Effector memory CD8-positive, alpha-beta T cell (primary cell): Measurements from ENCODE around the gene FABP6.
"Not testable (repeated sequence)": the region's sequence is repeated elsewhere in the genome, so short reads cannot be mapped to it uniquely, and the experiment has no call there.

Source experiments
- ATAC-seq: fragments of 150-1000 bp; cut with Tn5 transposase; replicated peaks from 2 replicates; pipeline ENCODE4 v1.10.0; 2021; ENCODE audit warnings: mild to moderate bottlenecking, moderate library complexity
- DNase-seq, 3 experiments: peaks; one replicate each; pipeline ENCODE4 v3.0.0; 2021
- H3K27ac Mint-ChIP-seq, 2 donors: one replicate each; pipeline ENCODE4 v1.8.0; 2022; ENCODE audit warnings: mild to moderate bottlenecking in 2 of 2, mixed read lengths in 2 of 2, moderate library complexity in 2 of 2
- H3K27me3 Mint-ChIP-seq, 2 donors: one replicate each; pipeline ENCODE4 v1.8.0; 2022; ENCODE audit warnings: mixed read lengths in 2 of 2
- H3K36me3 Mint-ChIP-seq: one replicate; pipeline ENCODE4 v1.8.0; 2022; ENCODE audit warnings: mild to moderate bottlenecking, moderate library complexity, mixed read lengths; ENCODE audit not compliant: insufficient read depth
- H3K4me1 Mint-ChIP-seq, 2 donors: one replicate each; pipeline ENCODE4 v1.8.0; 2022; ENCODE audit warnings: low read depth in 2 of 2, mixed read lengths in 2 of 2
- H3K4me3 Mint-ChIP-seq, 2 donors: one replicate each; pipeline ENCODE4 v1.8.0; 2022; ENCODE audit warnings: mild to moderate bottlenecking in 2 of 2, mixed read lengths in 2 of 2, moderate library complexity in 2 of 2
- H3K9me3 Mint-ChIP-seq, 2 donors: one replicate each; pipeline ENCODE4 v1.8.0; 2022; ENCODE audit warnings: mixed read lengths in 2 of 2
- total RNA-seq, 9 experiments: gene quantifications; one replicate each; lab custom pipeline; 2026; lab: John Stamatoyannopoulos, UW

FABP6 gene, protein sequence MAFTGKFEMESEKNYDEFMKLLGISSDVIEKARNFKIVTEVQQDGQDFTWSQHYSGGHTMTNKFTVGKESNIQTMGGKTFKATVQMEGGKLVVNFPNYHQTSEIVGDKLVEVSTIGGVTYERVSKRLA
- 0 reads per million in 9 experiments for total RNA-seq

DNA sequence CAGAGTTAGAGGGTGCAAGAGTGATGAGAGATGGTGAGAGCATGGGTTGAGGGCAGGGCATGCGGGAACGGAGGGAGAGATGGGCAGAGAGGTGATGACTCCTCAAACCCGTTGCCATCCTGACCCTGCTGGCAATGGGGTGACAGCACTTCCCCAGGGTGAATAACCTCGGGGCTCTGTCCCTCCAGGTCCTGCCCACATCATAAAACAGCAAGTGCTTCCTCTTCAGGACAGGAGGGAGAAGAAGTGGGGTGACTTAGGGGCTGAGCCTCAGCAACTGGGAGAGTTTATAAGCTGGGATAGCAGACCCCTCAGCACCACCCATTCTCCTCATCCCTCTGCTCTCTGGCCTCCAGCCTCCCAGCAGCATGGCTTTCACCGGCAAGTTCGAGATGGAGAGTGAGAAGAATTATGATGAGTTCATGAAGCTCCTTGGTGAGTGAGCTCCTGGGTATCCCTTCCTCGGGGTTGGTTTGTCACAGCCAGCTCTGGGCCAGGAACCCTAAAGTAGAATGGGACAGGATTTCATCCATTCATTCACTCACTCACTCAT is at the start of gene FABP6:
FABP6 (plus strand) TSS at position 317 of the 553 bp plus-strand sequence; CDS start at position 369, 52 bp downstream.
- no peaks in the 10 kb centered on the region for H3K9me3 Mint-ChIP-seq
- no peak within 1 kb of the TSS for H3K27ac Mint-ChIP-seq
- H3K36me3 Mint-ChIP-seq, result no peaks in the 10 kb centered on the region

DNA sequence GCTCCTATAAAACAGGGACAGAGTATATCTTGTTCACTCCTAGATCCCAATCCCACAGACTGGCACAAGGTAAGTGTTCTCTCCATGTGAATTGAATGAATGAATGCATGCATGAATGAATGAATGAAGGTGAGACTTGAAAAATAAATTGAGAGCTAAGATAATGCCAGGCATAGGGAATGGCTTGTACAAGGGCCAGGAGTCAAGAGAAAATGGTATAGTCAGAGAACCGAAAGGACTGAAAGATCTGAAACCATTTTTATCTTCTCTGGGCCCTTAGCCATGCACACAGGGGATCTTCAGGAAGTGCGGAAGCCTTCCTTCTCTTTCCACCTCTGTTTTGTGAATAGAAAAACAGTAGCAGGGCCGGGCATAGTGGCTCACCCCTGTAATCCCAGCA is 48.4 kb upstream of the FABP6 start:
- H3K9me3 Mint-ChIP-seq, result no peaks in the 10 kb centered on the region
- no peak overlapping the region for H3K27ac Mint-ChIP-seq
- no peak for ATAC-seq
- H3K36me3 Mint-ChIP-seq, result no peaks in the 10 kb centered on the region
- DNase-seq, result no peak
- peaks cover 34 to 43% of the 10 kb centered on the region in 2 donors for H3K27me3 Mint-ChIP-seq
- no peaks in the 10 kb centered on the region for H3K4me1 Mint-ChIP-seq
- no peak overlapping the region for H3K4me3 Mint-ChIP-seq

More for the DNA sequence above, at the start of gene FABP6:
- no peaks in the 10 kb centered on the region for H3K4me1 Mint-ChIP-seq
- H3K27me3 Mint-ChIP-seq, result no peaks in the 10 kb centered on the region
- no peak within 1 kb of the TSS for H3K4me3 Mint-ChIP-seq
- no peak for DNase-seq
- ATAC-seq, result no peak

DNA sequence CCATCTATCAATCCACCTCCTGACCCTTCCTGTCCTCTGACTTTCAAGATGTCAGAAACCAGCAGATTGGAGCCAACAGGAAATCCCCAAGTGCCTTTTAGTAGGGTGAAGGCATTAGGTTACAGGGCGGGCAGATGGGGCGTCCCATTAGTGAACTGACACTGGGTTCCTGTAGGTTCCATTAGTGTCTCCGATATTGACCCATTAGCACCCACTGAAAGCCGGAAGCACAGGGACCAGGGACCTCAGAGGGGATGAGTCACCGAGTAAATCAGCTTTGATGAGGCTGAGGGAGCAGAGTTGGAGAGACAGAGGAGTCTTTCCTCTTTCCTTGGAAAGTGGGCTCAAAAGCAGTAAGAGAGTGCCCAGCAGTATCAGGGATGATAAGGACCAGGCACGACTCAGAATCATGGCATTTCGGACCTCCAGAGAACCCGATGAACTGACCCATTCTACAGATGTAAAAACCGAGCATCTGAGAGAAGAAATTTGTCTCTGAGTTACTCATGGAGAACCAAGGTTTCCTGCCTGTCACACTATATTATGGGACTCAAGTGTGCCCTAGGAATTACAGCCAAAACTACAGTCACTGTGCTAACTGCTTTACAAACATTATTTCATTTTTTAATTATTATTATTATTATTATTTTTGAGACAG is 47.2 kb upstream of the FABP6 start:
- Mint-ChIP-seq H3K27me3 (peaks cover 37 to 52% of the 10 kb centered on the region in 2 donors), H3K4me3 (no peak overlapping the region), H3K36me3 (no peaks in the 10 kb centered on the region), H3K4me1 (no peaks in the 10 kb centered on the region), H3K9me3 (peaks cover 2 to 8% of the 10 kb centered on the region in 2 donors), H3K27ac (no peak overlapping the region)
- ATAC-seq (no peak), DNase-seq (no peak)

DNA sequence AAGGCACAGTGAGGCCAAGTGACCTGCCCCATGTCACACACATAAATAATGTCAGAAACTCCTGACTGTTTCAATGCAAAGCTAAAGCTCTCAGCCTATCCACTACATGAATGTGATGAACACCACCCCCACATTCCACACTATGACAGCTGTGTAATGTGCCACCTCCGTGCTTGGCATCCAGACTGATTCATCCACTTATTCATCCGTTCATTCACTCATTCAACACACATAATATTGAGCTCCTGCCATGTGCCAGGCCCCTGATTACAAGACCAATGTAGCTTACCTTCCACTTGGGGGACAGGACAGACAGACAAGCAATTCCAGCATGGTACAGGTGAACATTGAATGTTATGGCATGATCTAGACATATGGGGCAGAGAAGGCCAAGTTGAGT is 46.2 kb upstream of the FABP6 start:
- Mint-ChIP-seq H3K4me3 (no peak overlapping the region), H3K27me3 (peaks cover 41 to 51% of the 10 kb centered on the region in 2 donors), H3K36me3 (no peaks in the 10 kb centered on the region), H3K9me3 (peaks cover 2 to 8% of the 10 kb centered on the region in 2 donors), H3K4me1 (no peaks in the 10 kb centered on the region), H3K27ac (no peak overlapping the region)
- DNase-seq (no peak), ATAC-seq (no peak)

DNA sequence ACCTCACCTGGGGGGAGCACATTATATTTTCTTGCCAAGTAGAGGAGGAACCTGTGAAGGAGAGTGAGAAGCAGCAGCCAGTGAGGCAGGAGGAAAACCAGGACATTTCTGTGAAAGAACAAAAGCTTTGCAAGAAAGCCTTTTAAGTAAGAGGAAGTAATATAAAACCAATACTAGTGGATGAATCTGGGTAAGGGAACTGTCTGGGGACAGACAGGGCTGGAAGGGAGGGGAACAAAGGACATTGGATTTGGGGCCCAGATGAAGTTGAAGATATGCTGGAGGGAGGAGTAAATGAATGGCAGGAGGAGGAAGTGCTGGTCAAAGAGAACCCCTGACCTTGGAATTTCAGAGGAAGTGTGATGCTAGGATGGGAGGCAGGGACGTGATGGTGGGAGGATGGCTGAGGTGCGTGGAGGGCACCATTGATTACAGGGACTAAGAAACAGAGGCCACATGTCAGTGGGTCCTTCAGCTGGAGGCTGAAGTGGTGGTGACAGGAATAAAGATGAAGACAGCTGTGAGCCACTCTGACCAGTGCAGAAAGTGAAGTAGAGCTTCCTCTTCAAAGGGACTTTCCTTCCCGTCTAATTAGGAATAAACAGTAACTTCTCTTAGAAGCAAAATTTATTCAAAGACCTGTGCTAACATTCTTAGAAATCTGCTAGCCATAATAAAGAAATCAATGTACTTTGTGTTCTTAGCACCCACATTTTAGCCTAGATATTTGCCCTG is 43.5 kb upstream of the FABP6 start:
- Mint-ChIP-seq H3K36me3 (no peaks in the 10 kb centered on the region), H3K4me3 (no peak overlapping the region), H3K4me1 (peaks cover 0 to 3% of the 10 kb centered on the region in 2 donors), H3K27me3 (peaks cover 43 to 71% of the 10 kb centered on the region in 2 donors), H3K9me3 (peaks cover 2 to 8% of the 10 kb centered on the region in 2 donors), H3K27ac (no peak overlapping the region)
- no peak for DNase-seq
- no peak for ATAC-seq

GRCh38 chr5:160186480-160186879 is 42.8 kb upstream of the FABP6 start:
- Mint-ChIP-seq H3K4me3 (peak overlapping the region in 1 of 2 donors; percentile 10), H3K9me3 (peaks cover 2 to 8% of the 10 kb centered on the region in 2 donors), H3K36me3 (no peaks in the 10 kb centered on the region), H3K27me3 (peaks cover 44 to 74% of the 10 kb centered on the region in 2 donors), H3K4me1 (peaks cover 0 to 3% of the 10 kb centered on the region in 2 donors), H3K27ac (no peak overlapping the region)
- DNase-seq, result no peak
- ATAC-seq, result no peak

DNA sequence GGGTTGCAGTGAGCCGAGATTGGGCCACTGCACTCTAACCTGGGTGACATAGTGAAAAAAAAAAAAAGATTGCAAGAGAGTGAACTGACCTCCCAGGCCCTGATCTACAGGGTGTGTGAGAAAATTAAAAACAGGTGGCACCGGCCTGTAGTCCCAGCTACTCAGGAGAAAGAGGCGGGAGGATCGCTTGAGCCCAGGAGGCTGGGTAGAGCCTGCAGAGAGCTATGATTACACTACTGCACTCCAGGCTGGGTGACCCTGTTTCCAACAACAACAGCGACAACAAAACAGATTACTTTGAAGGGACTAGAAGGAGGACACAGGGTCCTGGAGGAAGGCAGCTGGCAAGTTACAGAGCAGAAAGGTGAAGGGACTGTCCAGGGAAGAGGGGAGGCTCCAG is 42.2 kb upstream of the FABP6 start:
- Mint-ChIP-seq H3K9me3 (peaks cover 2 to 8% of the 10 kb centered on the region in 2 donors), H3K4me3 (no peak overlapping the region), H3K4me1 (peaks cover 0 to 3% of the 10 kb centered on the region in 2 donors), H3K27me3 (peaks cover 45 to 78% of the 10 kb centered on the region in 2 donors), H3K27ac (no peak overlapping the region), H3K36me3 (no peaks in the 10 kb centered on the region)
- DNase-seq (no peak), ATAC-seq (no peak)

DNA sequence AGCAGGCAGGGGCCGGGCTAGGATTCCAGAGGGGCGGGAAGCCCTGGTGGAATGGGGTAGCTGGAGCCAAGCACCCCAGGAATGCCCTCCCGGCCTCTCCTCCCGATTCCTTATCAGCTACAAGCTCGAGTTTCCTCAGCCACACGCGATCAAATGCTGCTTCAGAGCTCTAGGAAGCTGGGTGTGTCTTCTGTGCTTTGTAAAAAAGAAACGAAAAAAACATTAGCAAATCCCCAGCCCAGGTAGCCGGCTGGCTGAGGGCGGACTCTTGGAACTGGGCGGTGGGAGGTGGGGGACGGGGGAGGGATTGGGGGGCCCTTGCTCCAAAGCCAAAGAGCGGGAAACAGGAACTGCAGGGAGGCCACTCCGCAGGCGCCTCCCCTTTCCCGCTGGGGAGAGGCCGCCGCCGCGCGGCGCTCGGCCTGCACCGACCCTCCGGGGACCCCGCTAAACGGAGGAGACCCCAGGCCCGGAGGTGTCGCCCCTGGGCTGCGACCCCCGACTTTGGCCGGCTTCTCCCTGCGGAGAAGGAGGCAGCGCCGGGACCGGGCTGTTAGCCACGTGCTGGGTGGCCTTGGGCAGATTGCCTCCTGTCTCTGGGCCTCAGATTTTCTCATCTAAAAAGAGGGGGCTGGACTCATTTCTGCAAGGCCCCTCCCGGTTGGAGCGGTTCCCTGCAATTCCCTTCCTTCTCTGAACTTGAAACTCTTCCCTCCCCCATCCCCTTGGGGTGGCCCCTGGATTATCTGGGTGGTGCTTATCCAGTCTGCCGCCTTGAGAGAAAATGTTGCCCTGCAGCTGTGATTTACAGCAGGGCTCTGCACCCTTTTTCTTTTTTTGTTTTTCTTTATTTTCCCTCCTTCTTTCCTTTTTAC is 40.9 kb upstream of the FABP6 start:
- DNase-seq, result no peak
- no peak for ATAC-seq
- Mint-ChIP-seq H3K27ac (peak overlapping the region in 1 of 2 donors; percentile 2), H3K36me3 (no peaks in the 10 kb centered on the region), H3K9me3 (peaks cover 2 to 8% of the 10 kb centered on the region in 2 donors), H3K4me3 (peak overlapping the region in 1 of 2 donors; percentile 44), H3K27me3 (peaks cover 49 to 79% of the 10 kb centered on the region in 2 donors), H3K4me1 (peaks cover 3 to 5% of the 10 kb centered on the region in 2 donors)

DNA sequence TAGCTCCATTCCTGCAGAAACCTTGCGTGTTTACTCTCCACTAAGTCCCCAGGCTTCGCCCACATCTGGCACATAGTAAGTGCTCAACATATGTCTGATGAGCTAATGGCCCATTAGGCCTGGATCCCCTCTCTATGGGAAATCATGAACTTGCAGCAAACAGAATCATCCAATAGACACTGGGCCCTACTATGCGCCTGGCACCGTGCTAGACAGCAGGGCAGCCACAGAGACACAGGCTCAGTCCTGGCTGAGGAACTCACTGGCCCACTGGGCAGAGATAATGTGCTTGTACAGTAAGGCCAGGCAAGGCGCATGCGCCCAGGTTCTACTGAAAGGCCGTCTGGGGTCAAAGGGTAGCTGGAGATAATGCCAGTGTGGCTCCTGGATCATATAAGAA is 36.9 kb upstream of the FABP6 start:
- peaks cover 3 to 5% of the 10 kb centered on the region in 2 donors for H3K4me1 Mint-ChIP-seq
- peak overlapping the region in 1 of 2 donors; percentile 2 for H3K27ac Mint-ChIP-seq
- H3K9me3 Mint-ChIP-seq, result no peaks in the 10 kb centered on the region
- no peak overlapping the region for H3K4me3 Mint-ChIP-seq
- no peak for ATAC-seq
- H3K36me3 Mint-ChIP-seq, result no peaks in the 10 kb centered on the region
- DNase-seq, result no peak
- H3K27me3 Mint-ChIP-seq, result peaks cover 30 to 57% of the 10 kb centered on the region in 2 donors

- H3K27ac Mint-ChIP-seq, DNase-seq, ATAC-seq, H3K36me3 Mint-ChIP-seq, H3K4me3 Mint-ChIP-seq, H3K4me1 Mint-ChIP-seq, H3K9me3 Mint-ChIP-seq: not testable (repeated sequence)
- peaks cover 33 to 61% of the 10 kb centered on the region in 2 donors for H3K27me3 Mint-ChIP-seq
Measured at GRCh38 chr5:160193076-160193475, 36.2 kb upstream of the FABP6 start.

GRCh38 chr5:160193790-160194189 is 35.5 kb upstream of the FABP6 start:
- peaks cover 38 to 64% of the 10 kb centered on the region in 2 donors for H3K27me3 Mint-ChIP-seq
- not testable (repeated sequence) for H3K4me3 Mint-ChIP-seq, H3K36me3 Mint-ChIP-seq, ATAC-seq, H3K4me1 Mint-ChIP-seq, H3K27ac Mint-ChIP-seq, H3K9me3 Mint-ChIP-seq, DNase-seq

DNA sequence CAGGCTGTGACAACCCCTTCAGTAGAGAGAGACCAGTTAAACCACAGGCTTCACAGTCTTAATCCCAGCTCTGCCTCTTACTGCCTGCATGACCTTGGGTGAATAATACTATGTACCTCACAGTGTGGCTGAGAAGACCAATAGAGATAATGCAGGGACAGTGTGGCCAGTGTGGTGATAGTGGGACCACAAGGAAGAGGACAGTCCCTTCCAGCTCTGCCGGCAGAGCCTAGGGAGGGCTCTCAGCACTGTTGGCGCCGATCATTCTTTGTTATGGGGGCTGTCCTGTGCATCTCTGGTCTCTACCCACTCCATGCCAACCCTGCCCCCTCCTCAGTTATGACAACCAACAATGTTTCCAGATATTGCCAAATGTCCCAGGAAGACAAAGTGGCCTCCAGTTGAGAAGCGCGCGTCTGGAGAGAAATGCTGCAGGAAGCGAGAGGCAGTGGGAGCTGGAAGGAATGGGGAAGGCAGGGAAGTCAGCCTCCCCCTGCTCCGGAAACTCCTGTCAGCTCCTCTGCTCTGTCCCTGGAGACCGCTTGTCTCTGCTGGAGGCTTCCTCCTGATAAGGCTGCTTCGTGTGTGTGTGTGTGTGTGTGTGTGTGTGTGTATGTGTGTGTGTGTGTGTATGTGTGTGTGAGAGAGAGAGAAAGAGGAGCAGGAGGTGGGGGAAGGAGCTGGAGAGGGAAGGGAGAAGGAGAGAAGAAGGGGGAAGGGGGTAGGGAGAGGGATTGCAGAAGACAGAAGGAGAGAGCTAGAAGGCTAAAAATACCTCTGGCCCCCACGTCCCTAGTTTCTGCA is 31.8 kb upstream of the FABP6 start:
- Mint-ChIP-seq H3K9me3 (no peaks in the 10 kb centered on the region), H3K27me3 (peaks cover 37 to 45% of the 10 kb centered on the region in 2 donors), H3K27ac (no peak overlapping the region), H3K4me3 (no peak overlapping the region), H3K4me1 (peaks cover 7 to 11% of the 10 kb centered on the region in 2 donors), H3K36me3 (no peaks in the 10 kb centered on the region)
- DNase-seq (no peak), ATAC-seq (no peak)
